IMR-90 (cell line): ENCODE data around the gene PAPSS2. TPM values are rescaled to one million over a fixed set of nuclear protein-coding genes. Genes with fewer than 3 reads are reported as not detected.

Experiments used
- ATAC-seq: fragments of 200-7000 bp; cut with Tn5 transposase; 2 replicates; pipeline ENCODE4 v1.9.1; 2020; ENCODE audit warnings: low read depth, mild to moderate bottlenecking, moderate library complexity
- BruUV-seq: library from RNA; stranded (reverse); fragments of 400-500 nt; replicated peaks from 2 replicates; lab custom pipeline; 2021; lab: Mats Ljungman, UMichigan
- CTCF ChIA-PET: fragments of 300-600 bp; formaldehyde crosslinking; extraction: SDS; loops from one replicate; lab custom pipeline; 2021; ENCODE audit warnings: antibody characterized with exemption; lab: Yijun Ruan, JAX
- POLR2A ChIA-PET: fragments of 300-600 bp; sonication (Branson Sonifier 250); formaldehyde crosslinking; loops from one replicate; lab custom pipeline; 2022; ENCODE audit warnings: antibody characterized with exemption; ENCODE audit not compliant: unreplicated experiment; lab: Charles Lee
- DNase-seq: peaks from one replicate; pipeline ENCODE4 v3.0.0; 2013
- H2AFZ ChIP-seq: replicated peaks from 2 replicates; pipeline ENCODE3; 2013; ENCODE audit warnings: low read length, mild to moderate bottlenecking; ENCODE audit not compliant: poor library complexity
- H2AK5ac ChIP-seq: 2 replicates; pipeline ENCODE4 v1.6.1; 2013; ENCODE audit warnings: low read depth, low read length, inconsistent platforms
- H2AK9ac ChIP-seq: replicated peaks from 2 replicates; pipeline ENCODE3; 2013; ENCODE audit warnings: mild to moderate bottlenecking, low read depth, low read length, moderate library complexity; ENCODE audit not compliant: poor library complexity
- H2BK120ac ChIP-seq: 2 replicates; pipeline ENCODE4 v1.6.1; 2013; ENCODE audit warnings: low read depth, low read length, inconsistent platforms
- H2BK15ac ChIP-seq: 3 replicates; pipeline ENCODE4 v1.6.1; 2013; ENCODE audit warnings: low read depth, low read length, inconsistent platforms
- H2BK20ac ChIP-seq: 2 replicates; pipeline ENCODE4 v1.6.1; 2013; ENCODE audit warnings: low read depth, mild to moderate bottlenecking, inconsistent platforms, low read length, moderate library complexity
- H2BK5ac ChIP-seq: 2 replicates; pipeline ENCODE4 v1.6.1; 2013; ENCODE audit warnings: mild to moderate bottlenecking, low read depth, low read length, inconsistent platforms; ENCODE audit not compliant: poor library complexity, severe bottlenecking
- H3K14ac ChIP-seq: replicated peaks from 2 replicates; pipeline ENCODE4 v1.6.1; 2013; ENCODE audit warnings: low read depth, low read length, inconsistent platforms
- H3K18ac ChIP-seq: 2 replicates; pipeline ENCODE4 v1.6.1; 2013; ENCODE audit warnings: low read depth, low read length, control low read depth
- H3K23ac ChIP-seq: 2 replicates; pipeline ENCODE4 v1.6.1; 2013; ENCODE audit warnings: low read depth, low read length, inconsistent platforms
- H3K27ac ChIP-seq: 2 replicates; pipeline ENCODE4 v1.5.1; 2013; ENCODE audit warnings: mild to moderate bottlenecking, control low read depth, low read length; ENCODE audit not compliant: insufficient read depth
- H3K27me3 ChIP-seq: 2 replicates; pipeline ENCODE4 v1.6.1; 2013; ENCODE audit warnings: low read length; ENCODE audit not compliant: control insufficient read depth, insufficient read depth
- H3K36me3 ChIP-seq: 2 replicates; pipeline ENCODE4 v1.6.1; 2013; ENCODE audit warnings: low read length, mixed read lengths; ENCODE audit not compliant: control insufficient read depth, insufficient read depth
- H3K4ac ChIP-seq: 2 replicates; pipeline ENCODE4 v1.6.1; 2013; ENCODE audit warnings: low read depth, low read length, inconsistent platforms
- H3K4me1 ChIP-seq: 2 replicates; pipeline ENCODE4 v1.6.1; 2013; ENCODE audit warnings: low read length, mixed read lengths; ENCODE audit not compliant: control insufficient read depth, insufficient read depth
- H3K4me2 ChIP-seq: 2 replicates; pipeline ENCODE4 v1.6.1; 2013; ENCODE audit warnings: low read depth, mild to moderate bottlenecking, control low read depth, low read length, moderate library complexity
- H3K4me3 ChIP-seq: 2 replicates; pipeline ENCODE4 v1.5.1; 2013; ENCODE audit warnings: low read depth, mild to moderate bottlenecking, control low read depth, low read length, moderate library complexity; ENCODE audit not compliant: insufficient read depth
- H3K56ac ChIP-seq: 2 replicates; pipeline ENCODE4 v1.6.1; 2013; ENCODE audit warnings: low read length, inconsistent platforms; ENCODE audit not compliant: insufficient read depth; ENCODE audit errors: extremely low read depth
- H3K79me1 ChIP-seq, 2 experiments: 2 replicates each; pipeline ENCODE4 v1.6.1; 2013; ENCODE audit warnings: low read length in 2 of 2, inconsistent platforms in 1 of 2, low read depth in 1 of 2
- H3K9ac ChIP-seq: 2 replicates; pipeline ENCODE4 v1.6.1; 2013; ENCODE audit warnings: low read depth, low read length, control low read depth
- H3K9me1 ChIP-seq: 2 replicates; pipeline ENCODE4 v1.6.1; 2013; ENCODE audit warnings: low read length, inconsistent platforms; ENCODE audit not compliant: insufficient read depth
- H3K9me3 ChIP-seq: 2 replicates; pipeline ENCODE4 v1.6.1; 2013; ENCODE audit warnings: low read length; ENCODE audit not compliant: control insufficient read depth, insufficient read depth
- H4K20me1 ChIP-seq: 2 replicates; pipeline ENCODE4 v1.6.1; 2013; ENCODE audit warnings: low read length, inconsistent platforms; ENCODE audit not compliant: insufficient read depth
- H4K5ac ChIP-seq: 2 replicates; pipeline ENCODE4 v1.6.1; 2013; ENCODE audit warnings: mild to moderate bottlenecking, low read depth, low read length, control low read depth
- H4K8ac ChIP-seq, 2 experiments: 2 replicates each; pipeline ENCODE4 v1.6.1; 2013; ENCODE audit warnings: low read depth in 2 of 2, low read length in 2 of 2, control low read depth in 1 of 2, inconsistent platforms in 1 of 2
- H4K91ac ChIP-seq: 2 replicates; pipeline ENCODE4 v1.6.1; 2013; ENCODE audit warnings: low read depth, low read length, inconsistent platforms; ENCODE audit not compliant: insufficient read depth
- BHLHE40 ChIP-seq: fragments of 150-350 bp; IDR thresholded peaks from 2 replicates; pipeline ENCODE4 v1.6.1; 2016; ENCODE audit warnings: mild to moderate bottlenecking, low read depth, low read length
- CEBPB ChIP-seq: IDR thresholded peaks from 2 replicates; pipeline ENCODE4 v1.6.1; 2012; ENCODE audit warnings: low read depth, low read length, improper control_type of control experiment
- CHD1 ChIP-seq: IDR thresholded peaks from 2 replicates; pipeline ENCODE4 v1.6.1; 2012; ENCODE audit warnings: low read depth, low read length, improper control_type of control experiment
- FOS ChIP-seq: fragments of 150-350 bp; IDR thresholded peaks from 2 replicates; pipeline ENCODE4 v1.6.1; 2016; ENCODE audit warnings: low read depth, low read length
- MAFK ChIP-seq: IDR thresholded peaks from 2 replicates; pipeline ENCODE4 v1.6.1; 2012; ENCODE audit warnings: low read depth, low read length, improper control_type of control experiment
- MAZ ChIP-seq: IDR thresholded peaks from 2 replicates; pipeline ENCODE4 v1.6.1; 2012; ENCODE audit warnings: low read depth, mild to moderate bottlenecking, low read length, improper control_type of control experiment, moderate library complexity, borderline replicate concordance
- MXI1 ChIP-seq: IDR thresholded peaks from 2 replicates; pipeline ENCODE4 v1.6.1; 2012; ENCODE audit warnings: low read depth, mild to moderate bottlenecking, low read length, moderate library complexity, borderline replicate concordance
- NFE2L2 ChIP-seq: fragments of 150-350 bp; IDR thresholded peaks from 2 replicates; pipeline ENCODE4 v1.6.1; 2016; ENCODE audit warnings: low read depth, mild to moderate bottlenecking, low read length
- POLR2A ChIP-seq: IDR thresholded peaks from 2 replicates; pipeline ENCODE4 v1.6.1; 2012; ENCODE audit warnings: mild to moderate bottlenecking, low read depth, low read length
- RAD21 ChIP-seq: IDR thresholded peaks from 2 replicates; pipeline ENCODE4 v1.6.1; 2012; ENCODE audit warnings: low read length, improper control_type of control experiment
- RCOR1 ChIP-seq: IDR thresholded peaks from 2 replicates; pipeline ENCODE4 v1.6.1; 2012; ENCODE audit warnings: mild to moderate bottlenecking, low read length, improper control_type of control experiment; ENCODE audit not compliant: insufficient replicate concordance
- RFX5 ChIP-seq: IDR thresholded peaks from 2 replicates; pipeline ENCODE4 v1.8.0; 2012; ENCODE audit warnings: low read depth, mild to moderate bottlenecking, low read length, moderate library complexity
- SMC3 ChIP-seq: fragments of 150-350 bp; IDR thresholded peaks from 2 replicates; pipeline ENCODE4 v1.6.1; 2016; ENCODE audit warnings: low read depth, mild to moderate bottlenecking, antibody characterized with exemption, low read length, moderate library complexity
- WGBS, 2 experiments: methylation state at CpG; one replicate each; pipeline versions ENCODE4 v1.1.5 to v1.1.7; 2013; ENCODE audit warnings: missing lambda C conversion rate in 2 of 2; ENCODE audit not compliant: insufficient read length in 1 of 2; ENCODE audit errors: extremely low coverage in 2 of 2; 5-methylcytosine and 5-hydroxymethylcytosine counted together
- dilution Hi-C: fragments of 300-500 bp; cut with HindIII; formaldehyde crosslinking; loops from one replicate; pipeline ENCODE4 v1.14.3; 2018; ENCODE audit warnings: low sequenced_read_pairs; ENCODE audit not compliant: unreplicated experiment
- in situ Hi-C: fragments of 300-500 bp; cut with MboI; formaldehyde crosslinking; loops from 3 replicates; pipeline ENCODE4 v1.14.3; 2019; ENCODE audit warnings: low sequenced_read_pairs, inconsistent platforms, mixed read lengths
- intact Hi-C: fragments of 100-400 bp; cut with micrococcal nuclease; formaldehyde crosslinking; loops from 2 replicates; pipeline ENCODE4 v1.10.0; 2022
- polyA plus RNA-seq, 3 experiments: library from polyadenylated mRNA; depleted of rRNA; stranded (reverse); fragments of >200 nt; gene quantifications; 2 replicates each; pipeline ENCODE4 v1.2.3, GENCODE V29; 2012; ENCODE audit warnings: low replicate concordance in 1 of 3
- total RNA-seq: library from RNA; depleted of rRNA; stranded (reverse); fragments of >200 nt; gene quantifications from 2 replicates; pipeline ENCODE4 v1.2.3, GENCODE V29; 2012
- TF ChIP-seq, protein P1 (sequence below): fragments of 150-350 bp; IDR thresholded peaks from 2 replicates; pipeline ENCODE4 v1.6.1; 2017; ENCODE audit warnings: mild to moderate bottlenecking, antibody characterized with exemption, low read length, low read depth
- TF ChIP-seq, protein P2 (sequence below): conservative IDR thresholded peaks from 2 replicates; pipeline ENCODE4 v1.5.1; 2012; ENCODE audit warnings: mild to moderate bottlenecking, low read depth, low read length, improper control_type of control experiment
- TF ChIP-seq, protein P3 (sequence below): fragments of 150-350 bp; IDR thresholded peaks from 2 replicates; pipeline ENCODE4 v1.6.1; 2016; ENCODE audit warnings: low read depth, mild to moderate bottlenecking, low read length, moderate library complexity, borderline replicate concordance

PAPSS2 gene
- total and polyA plus RNA-seq, 2 of the 4 experiments (the other 2 are of a cell fraction), result 55.0 to 63.3 TPM

DNA sequence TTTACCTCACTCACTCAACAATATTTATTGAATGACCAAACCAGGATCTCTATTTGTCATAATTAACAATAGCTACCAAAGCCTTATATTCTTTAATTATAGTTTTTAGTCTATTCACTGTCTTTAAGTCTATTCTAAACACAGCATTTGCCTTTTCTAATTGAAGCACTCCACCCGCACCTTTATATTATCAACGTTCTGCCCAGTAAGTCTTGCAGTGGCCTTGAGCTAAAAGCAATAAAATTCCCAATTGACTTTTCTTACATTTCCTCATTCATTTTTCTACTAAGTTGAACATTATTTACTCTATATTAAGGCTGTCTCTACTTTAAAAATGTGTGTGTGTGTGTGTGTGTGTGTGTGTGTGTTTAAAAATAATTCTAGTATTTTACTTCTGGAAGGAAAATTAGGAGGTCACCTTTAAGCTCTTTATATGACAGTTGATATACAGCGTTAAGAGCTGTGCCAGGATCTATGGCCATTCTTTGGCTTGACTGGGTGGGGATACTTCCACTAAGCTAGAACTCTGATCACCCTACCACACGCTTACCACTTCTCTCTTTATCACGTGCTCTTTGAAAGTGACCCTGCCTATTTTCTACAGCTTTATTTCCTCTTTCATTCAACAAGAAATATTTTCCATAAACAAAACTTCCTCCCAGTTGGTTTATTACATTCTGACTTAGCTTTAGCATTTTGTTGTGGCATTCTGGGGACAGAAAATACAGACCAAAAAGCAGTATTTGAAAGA is 8.8 kb downstream of the PAPSS2 start:
- no peak overlapping the region for H3K23ac ChIP-seq
- DNase-seq (no peak), ATAC-seq (no peak)
- intact Hi-C loops, result no loop called here
- H3K4ac ChIP-seq, result no peak overlapping the region
- H4K8ac ChIP-seq, result no peak overlapping the region
- no peak overlapping the region for H3K56ac ChIP-seq
- ChIA-PET CTCF (no interaction called here), POLR2A (no interaction called here)
- H3K4me1 ChIP-seq, result peaks cover 5% of the 10 kb centered on the region
- dilution Hi-C loops, result no loop called here
- H3K27me3 ChIP-seq, result no peaks in the 10 kb centered on the region
- H2BK15ac ChIP-seq, result no peak overlapping the region
- no peak overlapping the region for H3K9ac ChIP-seq
- no peak overlapping the region; the same call in 1 of the 2 replicates for H4K5ac ChIP-seq
- H2BK120ac ChIP-seq, result no peak overlapping the region
- H3K9me1 ChIP-seq, result peaks cover 3% of the 10 kb centered on the region; the same call in 1 of the 2 replicates
- H3K14ac ChIP-seq, result no peak overlapping the region
- no TSS peak for BruUV-seq
- H3K79me1 ChIP-seq, result peaks cover 16 to 77% of the 10 kb centered on the region in 2 experiments
- H2BK5ac ChIP-seq, result no peak overlapping the region
- no CpG with 5 or more reads among the region's 5 CpGs for WGBS, 2 experiments
- H4K91ac ChIP-seq, result no peak overlapping the region
- peaks cover 4% of the 10 kb centered on the region; the same call in 1 of the 2 replicates for H4K20me1 ChIP-seq
- H2BK20ac ChIP-seq, result no peak overlapping the region
- H3K4me3 ChIP-seq, result no peak overlapping the region
- no peak overlapping the region for H3K27ac ChIP-seq
- no peak overlapping the region for H3K18ac ChIP-seq
- peaks cover 10% of the 10 kb centered on the region for H3K36me3 ChIP-seq
- H3K9me3 ChIP-seq, result no peaks in the 10 kb centered on the region
- H3K4me2 ChIP-seq, result no peak overlapping the region
- no peak for TF ChIP-seq FOS
- TF ChIP-seq, protein P1, sequence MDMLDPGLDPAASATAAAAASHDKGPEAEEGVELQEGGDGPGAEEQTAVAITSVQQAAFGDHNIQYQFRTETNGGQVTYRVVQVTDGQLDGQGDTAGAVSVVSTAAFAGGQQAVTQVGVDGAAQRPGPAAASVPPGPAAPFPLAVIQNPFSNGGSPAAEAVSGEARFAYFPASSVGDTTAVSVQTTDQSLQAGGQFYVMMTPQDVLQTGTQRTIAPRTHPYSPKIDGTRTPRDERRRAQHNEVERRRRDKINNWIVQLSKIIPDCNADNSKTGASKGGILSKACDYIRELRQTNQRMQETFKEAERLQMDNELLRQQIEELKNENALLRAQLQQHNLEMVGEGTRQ, result no peak
- TF ChIP-seq SMC3, result no peak
- TF ChIP-seq MAZ, result no peak
- no peak for TF ChIP-seq MXI1
- TF ChIP-seq, protein P2, sequence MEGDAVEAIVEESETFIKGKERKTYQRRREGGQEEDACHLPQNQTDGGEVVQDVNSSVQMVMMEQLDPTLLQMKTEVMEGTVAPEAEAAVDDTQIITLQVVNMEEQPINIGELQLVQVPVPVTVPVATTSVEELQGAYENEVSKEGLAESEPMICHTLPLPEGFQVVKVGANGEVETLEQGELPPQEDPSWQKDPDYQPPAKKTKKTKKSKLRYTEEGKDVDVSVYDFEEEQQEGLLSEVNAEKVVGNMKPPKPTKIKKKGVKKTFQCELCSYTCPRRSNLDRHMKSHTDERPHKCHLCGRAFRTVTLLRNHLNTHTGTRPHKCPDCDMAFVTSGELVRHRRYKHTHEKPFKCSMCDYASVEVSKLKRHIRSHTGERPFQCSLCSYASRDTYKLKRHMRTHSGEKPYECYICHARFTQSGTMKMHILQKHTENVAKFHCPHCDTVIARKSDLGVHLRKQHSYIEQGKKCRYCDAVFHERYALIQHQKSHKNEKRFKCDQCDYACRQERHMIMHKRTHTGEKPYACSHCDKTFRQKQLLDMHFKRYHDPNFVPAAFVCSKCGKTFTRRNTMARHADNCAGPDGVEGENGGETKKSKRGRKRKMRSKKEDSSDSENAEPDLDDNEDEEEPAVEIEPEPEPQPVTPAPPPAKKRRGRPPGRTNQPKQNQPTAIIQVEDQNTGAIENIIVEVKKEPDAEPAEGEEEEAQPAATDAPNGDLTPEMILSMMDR, result no peak
- TF ChIP-seq CEBPB, result no peak
- no peak for TF ChIP-seq RAD21
- TF ChIP-seq, protein P3, sequence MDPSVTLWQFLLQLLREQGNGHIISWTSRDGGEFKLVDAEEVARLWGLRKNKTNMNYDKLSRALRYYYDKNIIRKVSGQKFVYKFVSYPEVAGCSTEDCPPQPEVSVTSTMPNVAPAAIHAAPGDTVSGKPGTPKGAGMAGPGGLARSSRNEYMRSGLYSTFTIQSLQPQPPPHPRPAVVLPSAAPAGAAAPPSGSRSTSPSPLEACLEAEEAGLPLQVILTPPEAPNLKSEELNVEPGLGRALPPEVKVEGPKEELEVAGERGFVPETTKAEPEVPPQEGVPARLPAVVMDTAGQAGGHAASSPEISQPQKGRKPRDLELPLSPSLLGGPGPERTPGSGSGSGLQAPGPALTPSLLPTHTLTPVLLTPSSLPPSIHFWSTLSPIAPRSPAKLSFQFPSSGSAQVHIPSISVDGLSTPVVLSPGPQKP, result no peak
- no peak for TF ChIP-seq NFE2L2
- no peak for TF ChIP-seq MAFK
- TF ChIP-seq RCOR1, result no peak
- TF ChIP-seq POLR2A, result no peak
- TF ChIP-seq CHD1, result no peak
- TF ChIP-seq RFX5, result no peak
- TF ChIP-seq BHLHE40, result no peak
- H2AK9ac ChIP-seq, result no peak overlapping the region
- in situ Hi-C loops, result no loop called here
- H2AK5ac ChIP-seq, result no peak overlapping the region
- no peak overlapping the region for H2AFZ ChIP-seq
